ENCODE measurements around the gene KLF17.

DNA sequence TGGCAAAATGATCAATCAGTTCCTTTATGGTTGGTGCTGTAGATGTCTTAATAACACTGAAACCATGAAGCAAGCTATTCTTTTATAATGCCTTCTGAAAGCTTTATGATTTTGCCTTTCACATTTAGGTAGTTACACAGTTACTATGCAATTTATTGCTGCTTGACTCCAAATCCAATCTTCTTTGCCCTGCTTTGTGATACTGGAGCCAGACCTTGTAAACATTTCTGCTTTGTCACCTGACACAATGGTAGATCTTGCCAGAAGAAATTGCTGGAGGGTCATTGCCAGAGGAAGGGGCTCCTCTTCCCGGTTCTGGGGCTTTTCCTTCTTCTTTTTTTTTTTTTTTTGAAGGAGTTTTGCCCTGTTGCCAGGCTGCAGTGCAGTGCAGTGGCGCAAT, 40.5 kb upstream of the KLF17 start:
- TF ChIP-seq EGR1 (IDR thresholded peaks at IDR 0.05; ENCODE audit: low read depth in 2 of 2) (no peak), JUND (IDR thresholded peaks at IDR 0.05) (no peak), GABPA (IDR thresholded peaks at IDR 0.05 in 1 of 2, conservative IDR thresholded peaks at IDR 0.05 in 1 of 2) (no peak), RAD21 (IDR thresholded peaks at IDR 0.05) (no peak), TAF1 (conservative IDR thresholded peaks at IDR 0.05) (no peak), FOXA1 (IDR thresholded peaks at IDR 0.05) (no peak)
- TF ChIP-seq, protein P1, sequence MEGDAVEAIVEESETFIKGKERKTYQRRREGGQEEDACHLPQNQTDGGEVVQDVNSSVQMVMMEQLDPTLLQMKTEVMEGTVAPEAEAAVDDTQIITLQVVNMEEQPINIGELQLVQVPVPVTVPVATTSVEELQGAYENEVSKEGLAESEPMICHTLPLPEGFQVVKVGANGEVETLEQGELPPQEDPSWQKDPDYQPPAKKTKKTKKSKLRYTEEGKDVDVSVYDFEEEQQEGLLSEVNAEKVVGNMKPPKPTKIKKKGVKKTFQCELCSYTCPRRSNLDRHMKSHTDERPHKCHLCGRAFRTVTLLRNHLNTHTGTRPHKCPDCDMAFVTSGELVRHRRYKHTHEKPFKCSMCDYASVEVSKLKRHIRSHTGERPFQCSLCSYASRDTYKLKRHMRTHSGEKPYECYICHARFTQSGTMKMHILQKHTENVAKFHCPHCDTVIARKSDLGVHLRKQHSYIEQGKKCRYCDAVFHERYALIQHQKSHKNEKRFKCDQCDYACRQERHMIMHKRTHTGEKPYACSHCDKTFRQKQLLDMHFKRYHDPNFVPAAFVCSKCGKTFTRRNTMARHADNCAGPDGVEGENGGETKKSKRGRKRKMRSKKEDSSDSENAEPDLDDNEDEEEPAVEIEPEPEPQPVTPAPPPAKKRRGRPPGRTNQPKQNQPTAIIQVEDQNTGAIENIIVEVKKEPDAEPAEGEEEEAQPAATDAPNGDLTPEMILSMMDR (IDR thresholded peaks at IDR 0.05; ENCODE audit: low read depth, low read length, missing input control), result no peak
